Spinal cord (tissue), 10 donors: ENCODE results near the gene BCR. TPM values are rescaled to one million over a fixed set of nuclear protein-coding genes. Genes with fewer than 3 reads are reported as not detected.
"Not testable (repeated sequence)": the region's sequence is repeated elsewhere in the genome, so short reads cannot be mapped to it uniquely, and the experiment has no call there.

ENCODE experiments used
- DNase-seq, 6 donors: peaks; one replicate each; pipeline versions ENCODE4 v3.0.0 to v3.0.0-alpha.2; 2013 to 2015; ENCODE audit warnings: low spot score in 6 of 6, low read depth in 4 of 6
- H3K27ac ChIP-seq: one replicate; pipeline ENCODE4 v1.5.1; 2013; ENCODE audit warnings: low read depth, low read length, control low read depth
- H3K27me3 ChIP-seq: one replicate; pipeline ENCODE4 v1.6.1; 2013; ENCODE audit warnings: low read length; ENCODE audit not compliant: control insufficient read depth, insufficient read depth
- H3K36me3 ChIP-seq: one replicate; pipeline ENCODE4 v1.6.1; 2013; ENCODE audit warnings: low read length; ENCODE audit not compliant: control insufficient read depth, insufficient read depth
- H3K4me1 ChIP-seq: one replicate; pipeline ENCODE4 v1.6.1; 2013; ENCODE audit warnings: low read length; ENCODE audit not compliant: control insufficient read depth, insufficient read depth
- H3K4me3 ChIP-seq: one replicate; pipeline ENCODE4 v1.5.1; 2013; ENCODE audit warnings: low read depth, low read length, control low read depth
- H3K9me3 ChIP-seq: one replicate; pipeline ENCODE4 v1.6.1; 2013; ENCODE audit warnings: low read length; ENCODE audit not compliant: control insufficient read depth, insufficient read depth
- WGBS: methylation state at CpG from one replicate; pipeline ENCODE4 v1.1.5; 2013; ENCODE audit warnings: missing lambda C conversion rate; ENCODE audit not compliant: insufficient coverage; 5-methylcytosine and 5-hydroxymethylcytosine counted together
- polyA plus RNA-seq, 2 donors: library from polyadenylated mRNA; unstranded; fragments of 120-200 nt; gene quantifications; one replicate each; pipeline ENCODE4 v1.2.1, GENCODE V29; 2013; ENCODE audit not compliant: insufficient read length in 2 of 2
- total RNA-seq, 2 donors: library from RNA; depleted of rRNA in 1 of 2; stranded (reverse); fragments of 120-200 nt in 1 of 2; fragments of >200 nt in 1 of 2; gene quantifications; one replicate each; pipeline versions ENCODE4 v1.2.3 to v1.2.4, GENCODE V29; 2013 to 2014
- donor health status: healthy.

Gene BCR
- total and polyA plus RNA-seq, 4 donors: 30.4 to 88.1 (median 69.6) TPM

GRCh38 chr22:23309261-23309660 lies 129.0 kb downstream of the BCR start:
- H3K4me1 ChIP-seq: peaks cover 20% of the 10 kb centered on the region
- H3K4me3 ChIP-seq, H3K27ac ChIP-seq, H3K9me3 ChIP-seq, DNase-seq, H3K27me3 ChIP-seq: not testable (repeated sequence)
- WGBS: no CpG with 5 or more reads among the region's 12 CpGs
- H3K36me3 ChIP-seq: peaks cover 50% of the 10 kb centered on the region

- Histone ChIP-seq H3K4me1 (peaks cover 15% of the 10 kb centered on the region), H3K36me3 (peaks cover 54% of the 10 kb centered on the region)
- not testable (repeated sequence) for H3K27ac ChIP-seq, H3K9me3 ChIP-seq, H3K27me3 ChIP-seq, DNase-seq, H3K4me3 ChIP-seq
- WGBS: 0% methylated on average over 1 of the region's 15 CpGs
These were observed 130.3 kb downstream of the BCR start for GRCh38 chr22:23310443-23311097.

- H3K4me3 ChIP-seq, H3K27me3 ChIP-seq, H3K27ac ChIP-seq, H3K9me3 ChIP-seq, H3K4me1 ChIP-seq, DNase-seq: not testable (repeated sequence)
- WGBS: 97% methylated on average over 5 of the region's 18 CpGs
- H3K36me3 ChIP-seq: peaks cover 44% of the 10 kb centered on the region
These were observed 131.5 kb downstream of the BCR start for GRCh38 chr22:23311635-23312420.

- peaks cover 45% of the 10 kb centered on the region for H3K36me3 ChIP-seq
- H3K27me3 ChIP-seq: no peaks in the 10 kb centered on the region
- no peaks in the 10 kb centered on the region for H3K9me3 ChIP-seq
- no peak for DNase-seq
- 91% methylated on average over 12 of the region's 14 CpGs for WGBS
- no peak overlapping the region for H3K27ac ChIP-seq
- H3K4me1 ChIP-seq: peaks cover 3% of the 10 kb centered on the region
- no peak overlapping the region for H3K4me3 ChIP-seq
These were observed 133.7 kb downstream of the BCR start for GRCh38 chr22:23313791-23314567.

DNA sequence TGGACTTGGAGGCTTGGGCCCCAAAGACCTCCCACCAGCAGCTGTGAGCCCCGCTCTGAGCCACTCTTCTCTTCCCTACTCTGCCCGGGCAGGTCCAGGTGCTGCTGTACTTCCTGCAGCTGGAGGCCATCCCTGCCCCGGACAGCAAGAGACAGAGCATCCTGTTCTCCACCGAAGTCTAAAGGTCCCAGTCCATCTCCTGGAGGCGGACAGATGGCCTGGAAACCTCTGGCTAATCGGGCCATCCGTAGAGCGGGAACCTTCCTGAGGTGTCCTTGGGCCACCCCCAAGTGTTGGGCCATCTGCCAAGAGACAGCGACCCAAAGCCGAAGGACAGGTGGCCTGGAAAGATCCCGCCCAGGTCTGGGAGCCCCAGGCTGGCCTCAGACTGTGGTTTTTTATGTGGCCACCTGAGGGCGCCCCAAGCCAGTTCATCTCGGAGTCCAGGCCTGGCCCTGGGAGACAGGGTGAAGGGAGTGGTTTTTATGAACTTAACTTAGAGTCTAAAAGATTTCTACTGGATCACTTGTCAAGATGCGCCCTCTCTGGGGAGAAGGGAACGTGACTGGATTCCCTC lies 135.1 kb downstream of the BCR start:
- Histone ChIP-seq H3K9me3 (no peaks in the 10 kb centered on the region), H3K4me3 (no peak overlapping the region), H3K27ac (no peak overlapping the region), H3K36me3 (peaks cover 42% of the 10 kb centered on the region), H3K4me1 (peaks cover 3% of the 10 kb centered on the region), H3K27me3 (no peaks in the 10 kb centered on the region)
- WGBS: 47% methylated on average over 11 of the region's 15 CpGs
- peak in 3 of 6 donors; percentile 10 to 90 (median 64) for DNase-seq

GRCh38 chr22:23316596-23316995 lies 136.3 kb downstream of the BCR start:
- H3K27me3 ChIP-seq, DNase-seq, H3K4me3 ChIP-seq, H3K9me3 ChIP-seq, H3K4me1 ChIP-seq, H3K27ac ChIP-seq: not testable (repeated sequence)
- peaks cover 38% of the 10 kb centered on the region for H3K36me3 ChIP-seq
- no CpG with 5 or more reads among the region's 11 CpGs for WGBS

- H3K36me3 ChIP-seq: peaks cover 24% of the 10 kb centered on the region
- not testable (repeated sequence) for H3K27ac ChIP-seq, H3K4me1 ChIP-seq, H3K4me3 ChIP-seq, H3K9me3 ChIP-seq, H3K27me3 ChIP-seq, DNase-seq
- 100% methylated on average over 1 of the region's 9 CpGs for WGBS
These were observed 138.0 kb downstream of the BCR start for GRCh38 chr22:23318316-23318715.

- peak in 1 of 6 donors; percentile 12 for DNase-seq
These were observed 142.3 kb downstream of the BCR start for GRCh38 chr22:23322497-23323080.

GRCh38 chr22:23323960-23324688 lies 143.8 kb downstream of the BCR start:
- H3K9me3 ChIP-seq, H3K4me1 ChIP-seq, H3K27me3 ChIP-seq, DNase-seq, H3K4me3 ChIP-seq, H3K36me3 ChIP-seq, H3K27ac ChIP-seq: not testable (repeated sequence)
- no CpG with 5 or more reads among the region's 6 CpGs for WGBS

More at GRCh38 chr22:23322497-23323080, 142.3 kb downstream of the BCR start:
- H3K27me3 ChIP-seq, H3K4me1 ChIP-seq, H3K4me3 ChIP-seq, H3K9me3 ChIP-seq, H3K27ac ChIP-seq, H3K36me3 ChIP-seq: not testable (repeated sequence)
- WGBS: 85% methylated on average over 18 of the region's 19 CpGs
